ENCODE results near the gene FAM13A.

Gene FAM13A

GRCh38 chr4:88949605-88950004 is 107.4 kb downstream of the FAM13A start:
- no peak overlapping the region for H3K4me3 ChIP-seq (ENCODE audit: control insufficient read depth, low read depth, low read length)
- no peak for DNase-seq (ENCODE audit: low read depth)
- TF ChIP-seq, protein P1, sequence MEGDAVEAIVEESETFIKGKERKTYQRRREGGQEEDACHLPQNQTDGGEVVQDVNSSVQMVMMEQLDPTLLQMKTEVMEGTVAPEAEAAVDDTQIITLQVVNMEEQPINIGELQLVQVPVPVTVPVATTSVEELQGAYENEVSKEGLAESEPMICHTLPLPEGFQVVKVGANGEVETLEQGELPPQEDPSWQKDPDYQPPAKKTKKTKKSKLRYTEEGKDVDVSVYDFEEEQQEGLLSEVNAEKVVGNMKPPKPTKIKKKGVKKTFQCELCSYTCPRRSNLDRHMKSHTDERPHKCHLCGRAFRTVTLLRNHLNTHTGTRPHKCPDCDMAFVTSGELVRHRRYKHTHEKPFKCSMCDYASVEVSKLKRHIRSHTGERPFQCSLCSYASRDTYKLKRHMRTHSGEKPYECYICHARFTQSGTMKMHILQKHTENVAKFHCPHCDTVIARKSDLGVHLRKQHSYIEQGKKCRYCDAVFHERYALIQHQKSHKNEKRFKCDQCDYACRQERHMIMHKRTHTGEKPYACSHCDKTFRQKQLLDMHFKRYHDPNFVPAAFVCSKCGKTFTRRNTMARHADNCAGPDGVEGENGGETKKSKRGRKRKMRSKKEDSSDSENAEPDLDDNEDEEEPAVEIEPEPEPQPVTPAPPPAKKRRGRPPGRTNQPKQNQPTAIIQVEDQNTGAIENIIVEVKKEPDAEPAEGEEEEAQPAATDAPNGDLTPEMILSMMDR (IDR thresholded peaks at IDR 0.05; ENCODE audit: control insufficient read depth, insufficient read depth, low read depth, low read length, missing control alignments) = no peak

DNA sequence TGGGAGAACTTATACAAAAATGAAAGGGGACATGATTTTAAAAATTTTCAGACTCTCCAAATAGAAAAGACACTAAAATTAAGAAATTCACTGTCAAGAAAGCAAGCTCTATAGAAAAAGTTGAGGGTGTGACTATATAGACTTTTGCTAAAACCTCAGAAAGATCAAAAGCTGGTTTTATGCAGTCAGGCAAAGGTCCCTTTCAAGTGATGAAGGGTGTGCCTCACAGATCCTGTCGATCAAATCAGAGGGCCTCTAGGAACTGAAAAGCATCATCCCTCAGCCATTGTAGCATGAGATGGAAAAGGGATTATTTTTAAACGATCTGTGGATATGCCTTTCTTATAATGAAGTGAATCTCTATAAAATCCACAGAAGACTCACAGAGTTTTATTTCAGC is 116.5 kb downstream of the FAM13A start:
- TF ChIP-seq, protein P1 (IDR thresholded peaks at IDR 0.05; ENCODE audit: control insufficient read depth, insufficient read depth, low read depth, low read length, missing control alignments) = no peak
- H3K4me3 ChIP-seq (ENCODE audit: control insufficient read depth, low read depth, low read length) = no peak overlapping the region
- DNase-seq (ENCODE audit: low read depth) = no peak

DNA sequence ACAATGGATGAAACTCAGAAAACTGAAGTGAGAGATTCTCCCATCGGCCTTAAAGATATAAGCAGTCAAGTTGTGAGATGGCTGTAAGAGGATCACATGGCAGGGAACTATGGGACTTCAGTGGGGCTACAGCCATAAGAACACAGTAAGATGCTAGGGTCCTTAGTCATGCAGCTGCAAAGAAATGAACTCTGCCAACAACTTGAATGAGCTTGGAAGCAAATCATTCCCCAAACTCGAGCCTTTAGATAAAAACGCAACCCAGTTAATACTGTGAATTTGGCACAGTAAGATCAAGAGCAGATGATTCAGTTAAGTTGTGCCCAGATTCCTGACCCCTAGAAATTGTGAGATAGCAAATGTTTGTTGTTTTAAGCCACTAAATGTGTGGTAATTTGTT is 117.3 kb downstream of the FAM13A start:
- DNase-seq (ENCODE audit: low read depth) = no peak
- TF ChIP-seq, protein P1 (IDR thresholded peaks at IDR 0.05; ENCODE audit: control insufficient read depth, insufficient read depth, low read depth, low read length, missing control alignments) = no peak
- H3K4me3 ChIP-seq (ENCODE audit: control insufficient read depth, low read depth, low read length) = no peak overlapping the region

- no peak overlapping the region for H3K4me3 ChIP-seq (ENCODE audit: control insufficient read depth, low read depth, low read length)
- DNase-seq (ENCODE audit: low read depth) = peak; percentile 80
- TF ChIP-seq, protein P1 (IDR thresholded peaks at IDR 0.05; ENCODE audit: control insufficient read depth, insufficient read depth, low read depth, low read length, missing control alignments) = no peak
These were observed 118.8 kb downstream of the FAM13A start for GRCh38 chr4:88938138-88938537.

GRCh38 chr4:88937081-88937480 is 119.9 kb downstream of the FAM13A start:
- TF ChIP-seq, protein P1 (IDR thresholded peaks at IDR 0.05; ENCODE audit: control insufficient read depth, insufficient read depth, low read depth, low read length, missing control alignments) = no peak
- no peak for DNase-seq (ENCODE audit: low read depth)
- no peak overlapping the region for H3K4me3 ChIP-seq (ENCODE audit: control insufficient read depth, low read depth, low read length)

GRCh38 chr4:88933414-88934160 is 123.4 kb downstream of the FAM13A start:
- no peak for DNase-seq (ENCODE audit: low read depth)
- H3K4me3 ChIP-seq (ENCODE audit: control insufficient read depth, low read depth, low read length) = no peak overlapping the region

More at GRCh38 chr4:88933414-88934160, 123.4 kb downstream of the FAM13A start:
- TF ChIP-seq, protein P1 (IDR thresholded peaks at IDR 0.05; ENCODE audit: control insufficient read depth, insufficient read depth, low read depth, low read length, missing control alignments) = no peak

Data from AG09309 (cell line).